Measurements from ENCODE around the gene M6PR. TPM values are rescaled to one million over a fixed set of nuclear protein-coding genes. Genes with fewer than 3 reads are reported as not detected.

M6PR gene
- total RNA-seq, 2 experiments from 2014 or later, result 53.4 to 55.8 TPM

GRCh38 chr12:8995021-8995775 lies 45.8 kb upstream of the M6PR start:
- Histone ChIP-seq H3K4me3 (ENCODE audit: low read length) (peak overlapping the region; percentile 50), H3K36me3 (ENCODE audit: insufficient read depth, low read length) (peaks cover 3% of the 10 kb centered on the region), H3K27ac (ENCODE audit: low read depth in 1 of 2, low read length in 2 of 2) (peak overlapping the region in 1 of 2 donors; percentile 7), H3K27me3 (ENCODE audit: control insufficient read depth in 1 of 2, insufficient read depth in 2 of 2, low read length in 2 of 2) (no peaks in the 10 kb centered on the region), H3K9me3 (ENCODE audit: control insufficient read depth in 1 of 2, insufficient read depth in 1 of 2, low read length in 2 of 2) (no peaks in the 10 kb centered on the region), H3K4me1 (ENCODE audit: insufficient read depth, low read length) (peaks cover 57% of the 10 kb centered on the region)
- Mint-ChIP-seq H3K36me3 (ENCODE audit: low read depth) (peaks cover 18% of the 10 kb centered on the region), H3K4me3 (peak overlapping the region; percentile 60), H3K9me3 (no peaks in the 10 kb centered on the region), H3K4me1 (ENCODE audit: low read depth) (peaks cover 69% of the 10 kb centered on the region), H3K27me3 (no peaks in the 10 kb centered on the region), H3K27ac (peak overlapping the region; percentile 65)
- ChIA-PET CTCF (no interaction called here), POLR2A (no interaction called here)
- intact Hi-C loops (cut with DNase I, micrococcal nuclease), result loop anchor here in 1 of 2 experiments (5.0 kb wide), 1 partner anchor 42 kb away; no protein-coding TSS in a partner anchor
- ATAC-seq (ENCODE audit: poor library complexity), result no peak
- no peak for DNase-seq
- no peak for TF ChIP-seq CTCF (IDR thresholded peaks at IDR 0.05)

- ChIA-PET CTCF (interaction anchor here (2.2 kb wide), 1 partner anchor 56 kb away, joined by 5 read pairs; no protein-coding TSS in a partner anchor), POLR2A (interaction anchor here (0.7 to 1.4 kb wide), 3 partner anchors 8 to 34 kb away, joined by 3 read pairs; no protein-coding TSS in a partner anchor)
- Histone ChIP-seq H3K4me1 (ENCODE audit: insufficient read depth, low read length) (peaks cover 57% of the 10 kb centered on the region), H3K27ac (ENCODE audit: low read depth in 1 of 2, low read length in 2 of 2) (peak overlapping the region in 1 of 2 donors; percentile 10), H3K27me3 (ENCODE audit: control insufficient read depth in 1 of 2, insufficient read depth in 2 of 2, low read length in 2 of 2) (no peaks in the 10 kb centered on the region), H3K9me3 (ENCODE audit: control insufficient read depth in 1 of 2, insufficient read depth in 1 of 2, low read length in 2 of 2) (no peaks in the 10 kb centered on the region), H3K4me3 (ENCODE audit: low read length) (peak overlapping the region; percentile 50), H3K36me3 (ENCODE audit: insufficient read depth, low read length) (peaks cover 3% of the 10 kb centered on the region)
- H3K27me3 Mint-ChIP-seq, result no peaks in the 10 kb centered on the region
- H3K27ac Mint-ChIP-seq, result peak overlapping the region; percentile 65
- no peak for TF ChIP-seq CTCF (IDR thresholded peaks at IDR 0.05)
- ATAC-seq (ENCODE audit: poor library complexity) (no peak), DNase-seq (no peak)
- H3K4me3 Mint-ChIP-seq, result peak overlapping the region; percentile 51
- H3K9me3 Mint-ChIP-seq, result no peaks in the 10 kb centered on the region
- intact Hi-C loops (cut with DNase I, micrococcal nuclease), result loop anchor here in 1 of 2 experiments (5.0 kb wide), 1 partner anchor 37 kb away; no protein-coding TSS in a partner anchor
- H3K4me1 Mint-ChIP-seq (ENCODE audit: low read depth), result peaks cover 70% of the 10 kb centered on the region
- peaks cover 11% of the 10 kb centered on the region for H3K36me3 Mint-ChIP-seq (ENCODE audit: low read depth)
Measured at GRCh38 chr12:8993827-8994226, 44.4 kb upstream of the M6PR start.

- ATAC-seq (ENCODE audit: poor library complexity), result peak; percentile 32
- ChIA-PET POLR2A (interaction anchor here (0.8 to 1.9 kb wide), 5 partner anchors 17 to 42 kb away, joined by 3 to 13 read pairs (median 4); partner anchors contain the start of gene M6PR), CTCF (interaction anchor here (1.0 to 2.2 kb wide), 6 partner anchors 33 to 296 kb away, joined by 3 to 8 read pairs (median 4); partner anchors contain the start of gene M6PR)
- Histone ChIP-seq H3K27me3 (ENCODE audit: control insufficient read depth in 1 of 2, insufficient read depth in 2 of 2, low read length in 2 of 2) (no peaks in the 10 kb centered on the region), H3K4me1 (ENCODE audit: insufficient read depth, low read length) (peaks cover 57% of the 10 kb centered on the region), H3K27ac (ENCODE audit: low read depth in 1 of 2, low read length in 2 of 2) (peak overlapping the region in 1 of 2 donors; percentile 60), H3K36me3 (ENCODE audit: insufficient read depth, low read length) (peaks cover 3% of the 10 kb centered on the region), H3K4me3 (ENCODE audit: low read length) (peak overlapping the region; percentile 50), H3K9me3 (ENCODE audit: control insufficient read depth in 1 of 2, insufficient read depth in 1 of 2, low read length in 2 of 2) (no peaks in the 10 kb centered on the region)
- Mint-ChIP-seq H3K27ac (peak overlapping the region; percentile 71), H3K9me3 (peaks cover 3% of the 10 kb centered on the region), H3K36me3 (ENCODE audit: low read depth) (peaks cover 16% of the 10 kb centered on the region), H3K27me3 (no peaks in the 10 kb centered on the region), H3K4me3 (peak overlapping the region; percentile 73), H3K4me1 (ENCODE audit: low read depth) (peaks cover 81% of the 10 kb centered on the region)
- no peak for TF ChIP-seq CTCF (IDR thresholded peaks at IDR 0.05)
- intact Hi-C loops (cut with DNase I, micrococcal nuclease), result loop anchor here (2.0 to 5.0 kb wide), 2 partner anchors 33 to 34 kb away; no protein-coding TSS in a partner anchor
- DNase-seq, result peak in 4 of 14 experiments; percentile 34 to 64 (median 38)
Measured at GRCh38 chr12:8991371-8992345, 42.2 kb upstream of the M6PR start.

Measured in CD4-positive, alpha-beta T cell (primary cell).